GM19025 (cell line): ENCODE results near the gene HTRA1.

ENCODE experiments used
- ATAC-seq: cut with Tn5 transposase; IDR thresholded peaks from one replicate; pipeline ENCODE4 v1.9.1; 2021; ENCODE audit warnings: mild to moderate bottlenecking, low read depth, moderate library complexity; ENCODE audit not compliant: unreplicated experiment

The HTRA1 gene

DNA sequence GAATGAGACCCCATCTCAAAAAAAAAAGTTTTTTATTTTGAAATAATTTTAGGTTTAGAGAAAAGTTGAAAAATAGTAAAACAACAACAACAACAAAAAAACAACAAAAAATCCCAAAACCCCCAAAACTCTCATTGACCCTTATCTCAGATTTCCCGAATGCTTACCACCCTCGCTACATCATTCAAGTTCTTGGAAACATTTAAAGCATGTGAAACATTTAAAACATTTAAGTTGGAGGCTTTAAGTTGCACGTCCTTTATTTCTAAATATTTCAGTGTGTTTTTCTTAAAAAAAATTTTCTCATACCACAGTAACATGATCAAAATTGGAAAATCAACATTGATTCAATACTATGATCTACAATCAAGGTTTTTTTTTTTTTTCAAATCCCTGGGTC, 7.3 kb upstream of the HTRA1 start:
- ATAC-seq: no peak

DNA sequence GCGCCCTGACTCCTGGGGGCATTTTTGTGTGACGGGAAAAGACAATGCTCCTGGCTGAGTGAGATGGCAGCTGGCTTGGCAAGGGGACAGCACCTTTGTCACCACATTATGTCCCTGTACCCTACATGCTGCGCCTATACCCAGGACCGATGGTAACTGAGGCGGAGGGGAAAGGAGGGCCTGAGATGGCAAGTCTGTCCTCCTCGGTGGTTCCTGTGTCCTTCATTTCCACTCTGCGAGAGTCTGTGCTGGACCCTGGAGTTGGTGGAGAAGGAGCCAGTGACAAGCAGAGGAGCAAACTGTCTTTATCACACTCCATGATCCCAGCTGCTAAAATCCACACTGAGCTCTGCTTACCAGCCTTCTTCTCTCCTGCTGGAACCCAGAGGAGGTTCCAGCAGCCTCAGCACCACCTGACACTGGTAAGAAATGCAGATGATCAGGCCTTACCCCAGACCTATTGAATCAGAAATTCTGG, 6.7 kb upstream of the HTRA1 start, which contains the start of gene ARMS2:
ARMS2 (plus strand) TSS at position 51 of the 478 bp plus-strand sequence; CDS start at position 126, 75 bp downstream.
- ATAC-seq: no peak

DNA sequence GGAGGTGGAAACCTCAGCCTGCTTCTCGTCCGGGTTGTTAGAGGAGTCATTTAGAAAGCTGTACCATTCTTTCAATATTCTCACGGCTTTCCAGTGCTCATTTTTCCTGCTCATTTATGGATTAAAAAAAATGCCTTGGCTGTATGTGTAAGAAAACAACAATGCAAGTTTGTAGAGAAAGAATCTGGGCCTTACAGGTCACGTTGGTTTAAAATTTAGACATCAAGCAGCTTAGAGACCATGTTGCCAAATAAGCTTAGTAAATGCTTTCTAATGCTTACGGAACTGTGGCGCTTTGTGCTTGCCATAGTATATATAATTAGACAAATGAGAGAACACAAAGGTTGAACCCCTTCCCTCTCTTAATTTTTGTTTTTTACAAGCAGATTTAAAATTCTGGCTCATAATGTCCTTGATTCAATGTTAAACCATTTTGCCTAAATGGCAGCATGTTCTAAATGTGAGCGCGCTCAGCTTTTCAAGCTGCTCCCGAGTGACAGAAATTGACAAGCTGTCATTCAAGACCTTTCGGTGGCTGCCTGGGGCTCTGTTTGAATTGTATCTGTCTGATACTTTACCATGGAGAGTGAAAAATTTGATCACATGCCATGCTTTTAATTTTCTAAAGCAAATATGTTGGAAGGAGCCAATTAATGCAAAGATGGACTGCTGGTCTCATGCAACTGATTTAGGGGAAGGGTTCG, 5.8 kb upstream of the HTRA1 start:
- ATAC-seq: no peak

DNA sequence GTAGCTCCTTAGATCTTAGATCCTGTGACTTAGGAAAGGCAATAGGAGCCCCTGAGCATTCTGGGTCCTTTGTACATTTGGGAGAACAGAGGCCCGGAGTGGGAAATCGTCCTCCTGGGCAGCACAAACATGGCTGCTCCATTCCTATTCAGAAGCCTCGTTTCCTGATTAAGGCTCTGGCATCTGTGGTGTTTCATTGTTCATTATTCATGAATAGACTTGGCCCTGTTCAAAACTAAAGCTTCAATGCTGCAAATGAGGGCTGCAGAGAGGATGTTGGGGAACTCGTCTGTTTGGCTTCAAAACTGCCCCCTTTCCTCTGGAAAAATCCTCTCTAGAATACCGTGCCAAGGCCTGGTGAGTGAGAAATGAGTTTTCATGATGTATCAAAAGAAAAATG, 3.4 kb upstream of the HTRA1 start:
- no peak for ATAC-seq

DNA sequence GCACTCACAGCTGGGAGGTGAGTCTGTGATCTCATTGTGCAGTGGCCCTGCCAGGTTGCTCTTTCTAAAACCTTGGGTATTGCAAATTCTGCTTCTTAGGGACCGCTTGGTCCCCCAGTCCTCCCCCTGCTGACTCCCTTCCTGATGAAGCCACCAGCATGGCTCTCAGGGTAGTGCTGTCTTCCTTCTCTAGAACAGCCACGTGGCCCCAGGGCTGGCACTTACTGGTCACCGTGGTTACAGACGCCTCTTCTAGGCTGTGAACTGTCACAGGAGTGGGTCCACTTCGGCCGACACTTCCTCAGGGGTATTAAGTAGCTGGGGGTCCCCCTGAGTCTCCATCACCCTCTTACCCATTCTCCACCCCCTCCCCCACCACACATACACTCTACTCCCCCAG, 2.7 kb upstream of the HTRA1 start:
- no peak for ATAC-seq

DNA sequence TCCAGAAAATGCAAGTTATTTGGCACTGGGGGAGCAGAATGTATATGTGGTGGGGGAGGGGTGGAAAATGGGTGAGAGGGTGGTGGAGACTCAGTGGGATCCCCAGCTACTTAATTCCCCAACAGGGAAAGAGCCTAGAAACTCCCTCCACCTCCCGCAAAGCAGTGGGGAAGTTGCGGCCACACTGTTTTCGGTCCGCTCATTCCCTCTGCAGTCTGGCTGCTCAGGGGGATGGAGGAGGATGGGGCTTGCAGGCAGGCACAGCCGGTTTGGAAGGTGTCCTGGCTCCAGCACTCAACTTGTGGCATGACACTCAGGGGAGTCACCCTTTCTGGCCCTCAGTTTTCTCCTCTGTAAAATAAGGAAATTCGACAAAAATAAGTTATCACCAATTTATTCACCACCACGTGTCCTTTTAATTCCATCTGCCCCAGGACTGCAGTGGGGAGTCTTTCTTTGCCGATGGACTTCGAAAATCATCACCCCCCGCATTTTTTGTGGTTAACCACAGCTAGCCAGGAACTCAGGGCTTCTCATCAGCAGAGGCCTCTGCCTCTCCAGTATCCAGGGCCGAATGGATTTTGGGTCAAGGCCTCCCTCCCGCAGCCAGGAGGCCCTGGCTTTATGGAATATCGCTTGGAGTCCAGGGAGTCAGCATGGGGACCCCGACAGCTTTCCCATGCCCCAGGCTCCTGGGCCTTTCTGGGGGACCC, 1.6 kb upstream of the HTRA1 start:
- ATAC-seq: no peak

DNA sequence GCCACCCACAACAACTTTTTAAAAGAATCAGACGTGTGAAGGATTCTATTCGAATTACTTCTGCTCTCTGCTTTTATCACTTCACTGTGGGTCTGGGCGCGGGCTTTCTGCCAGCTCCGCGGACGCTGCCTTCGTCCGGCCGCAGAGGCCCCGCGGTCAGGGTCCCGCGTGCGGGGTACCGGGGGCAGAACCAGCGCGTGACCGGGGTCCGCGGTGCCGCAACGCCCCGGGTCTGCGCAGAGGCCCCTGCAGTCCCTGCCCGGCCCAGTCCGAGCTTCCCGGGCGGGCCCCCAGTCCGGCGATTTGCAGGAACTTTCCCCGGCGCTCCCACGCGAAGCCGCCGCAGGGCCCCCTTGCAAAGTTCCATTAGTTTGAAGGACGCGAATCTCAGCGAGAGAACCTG, 461 bp upstream of the HTRA1 start:
- ATAC-seq: no peak

DNA sequence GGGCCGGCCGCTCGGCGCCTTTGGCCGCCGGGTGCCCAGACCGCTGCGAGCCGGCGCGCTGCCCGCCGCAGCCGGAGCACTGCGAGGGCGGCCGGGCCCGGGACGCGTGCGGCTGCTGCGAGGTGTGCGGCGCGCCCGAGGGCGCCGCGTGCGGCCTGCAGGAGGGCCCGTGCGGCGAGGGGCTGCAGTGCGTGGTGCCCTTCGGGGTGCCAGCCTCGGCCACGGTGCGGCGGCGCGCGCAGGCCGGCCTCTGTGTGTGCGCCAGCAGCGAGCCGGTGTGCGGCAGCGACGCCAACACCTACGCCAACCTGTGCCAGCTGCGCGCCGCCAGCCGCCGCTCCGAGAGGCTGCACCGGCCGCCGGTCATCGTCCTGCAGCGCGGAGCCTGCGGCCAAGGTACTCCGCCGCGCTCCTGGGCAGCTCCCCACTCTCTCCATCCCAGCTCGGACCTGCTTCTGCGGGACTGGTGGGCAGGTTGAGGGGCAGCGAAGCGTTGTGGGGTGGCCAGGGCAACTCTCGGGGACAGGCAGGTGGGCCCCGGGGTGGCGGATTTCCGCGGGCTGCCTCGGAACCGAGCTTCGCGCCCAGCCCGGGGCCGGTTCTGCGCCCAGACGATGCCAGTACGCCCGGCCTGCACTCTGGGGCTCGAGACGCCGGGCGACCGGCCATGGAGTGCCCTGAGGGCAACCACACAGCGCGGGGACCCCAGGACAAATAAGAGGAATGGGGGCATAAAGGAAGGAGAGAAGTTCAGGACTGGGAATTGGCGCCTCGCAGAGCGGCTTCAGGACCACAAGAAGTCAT, 578 bp downstream of the HTRA1 start:
- ATAC-seq: no peak

DNA sequence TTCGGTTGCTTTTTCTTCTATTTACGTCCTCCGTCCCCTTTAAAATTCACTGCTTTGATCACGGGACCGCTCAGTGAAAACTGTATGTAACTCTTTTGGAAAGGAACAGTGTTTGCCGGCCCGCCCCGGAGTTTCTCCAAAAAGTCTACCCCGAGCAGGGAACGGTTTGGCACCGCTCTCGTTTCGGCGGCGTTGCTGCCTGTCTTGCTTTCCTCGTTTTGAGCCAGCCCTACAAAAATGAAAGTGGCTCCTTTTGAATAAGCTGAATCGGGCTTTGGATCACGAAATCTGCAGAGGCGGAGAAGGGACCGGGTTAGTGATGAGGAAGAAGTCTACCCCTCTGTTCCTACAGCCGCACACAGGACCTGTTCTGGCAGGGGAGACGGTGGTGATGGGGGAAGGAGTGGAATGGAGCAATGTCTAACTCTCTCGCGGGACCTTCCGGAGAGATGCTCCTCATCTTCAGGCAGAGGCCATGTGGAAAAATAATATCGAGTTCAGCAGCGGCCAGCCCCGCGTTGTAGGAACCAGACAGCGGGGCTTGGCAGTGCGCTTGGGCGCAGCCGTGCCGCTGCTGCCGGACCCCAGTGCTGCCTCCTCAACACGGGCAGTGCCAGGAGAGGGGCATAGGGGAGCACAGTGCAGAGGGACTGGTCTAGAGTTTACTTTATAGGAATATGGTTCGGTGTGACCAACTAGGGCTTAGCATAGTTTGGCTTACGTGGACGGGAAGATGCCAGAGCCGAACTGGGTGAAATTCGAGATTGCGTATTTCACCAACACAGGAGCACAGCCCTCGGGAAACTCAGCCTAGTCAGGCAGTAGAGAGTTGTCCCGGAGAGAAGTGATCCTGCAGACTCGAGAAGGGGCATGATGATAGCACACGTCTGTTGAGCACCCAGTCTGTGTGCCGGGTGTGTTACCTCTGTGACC, 1.4 kb downstream of the HTRA1 start:
- ATAC-seq: no peak

DNA sequence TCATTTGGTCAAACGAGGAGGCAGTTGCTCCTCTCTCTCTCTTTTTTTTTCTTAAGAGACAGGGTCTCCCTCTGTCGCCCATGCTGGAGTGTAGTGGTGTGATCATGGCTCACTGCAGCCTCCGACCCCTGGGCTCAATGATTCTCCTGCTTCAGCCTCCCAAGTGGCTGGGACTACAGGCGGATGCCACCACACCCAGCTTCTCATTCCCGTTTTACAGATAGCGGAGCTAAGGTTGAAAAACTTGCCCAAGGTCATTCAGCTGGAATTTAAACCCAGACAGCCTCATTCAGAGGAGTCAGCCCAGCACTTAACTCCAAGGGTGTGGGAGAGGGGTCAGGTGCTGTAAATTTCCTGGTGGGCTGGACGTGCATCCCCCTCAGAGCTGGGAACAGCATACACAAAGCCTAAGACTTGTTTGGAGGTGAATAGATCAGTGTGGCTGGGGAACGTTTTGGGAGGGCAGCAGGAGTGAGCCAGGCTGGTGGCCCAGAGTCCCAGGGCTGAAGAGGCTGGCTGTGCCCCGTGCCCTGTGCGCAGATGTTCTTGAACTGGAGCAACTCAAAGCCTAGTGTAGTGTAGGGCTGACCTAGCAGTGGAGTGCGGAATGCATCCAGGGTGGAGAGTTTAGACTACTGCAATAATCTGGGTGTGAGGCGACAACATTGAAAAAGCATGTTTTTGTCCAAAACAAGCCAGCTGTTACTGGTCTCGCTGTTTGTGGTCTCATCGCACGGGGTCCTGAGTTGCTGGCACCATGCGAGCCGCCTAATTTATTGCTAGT, 2.3 kb downstream of the HTRA1 start:
- ATAC-seq: no peak

DNA sequence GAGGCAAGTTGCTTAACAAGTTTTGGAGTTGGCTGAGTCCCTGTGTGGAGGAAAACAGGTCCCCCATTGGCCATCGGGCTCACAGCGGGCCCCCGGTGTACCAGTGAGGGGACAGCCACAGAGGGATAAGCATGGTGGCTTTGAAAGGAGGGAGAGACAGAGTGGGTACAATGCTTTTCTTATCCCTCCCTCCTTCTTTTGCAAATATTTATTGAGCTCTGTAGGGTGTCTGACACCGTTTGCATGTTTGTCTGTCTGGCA, 2.8 kb downstream of the HTRA1 start:
- no peak for ATAC-seq

DNA sequence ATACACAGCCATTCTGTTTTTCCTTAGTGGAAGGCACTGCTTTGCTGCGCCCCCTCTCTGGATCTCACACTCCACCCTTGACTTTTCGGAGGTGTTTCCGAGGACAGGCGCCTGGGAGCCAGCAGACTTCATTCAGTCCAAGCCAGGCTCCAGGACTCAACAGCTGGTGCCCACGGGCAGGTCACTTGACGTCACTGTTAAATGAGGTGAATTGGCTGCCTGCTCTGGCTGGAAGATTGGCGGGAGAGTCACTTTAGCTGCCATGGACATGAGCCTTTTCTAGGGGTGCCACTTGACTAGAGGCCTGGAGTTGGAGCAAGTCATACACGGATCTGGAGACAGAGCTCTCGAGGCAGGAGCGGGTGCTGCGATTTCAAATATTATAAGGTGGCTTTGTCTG, 3.2 kb downstream of the HTRA1 start:
- ATAC-seq: no peak

DNA sequence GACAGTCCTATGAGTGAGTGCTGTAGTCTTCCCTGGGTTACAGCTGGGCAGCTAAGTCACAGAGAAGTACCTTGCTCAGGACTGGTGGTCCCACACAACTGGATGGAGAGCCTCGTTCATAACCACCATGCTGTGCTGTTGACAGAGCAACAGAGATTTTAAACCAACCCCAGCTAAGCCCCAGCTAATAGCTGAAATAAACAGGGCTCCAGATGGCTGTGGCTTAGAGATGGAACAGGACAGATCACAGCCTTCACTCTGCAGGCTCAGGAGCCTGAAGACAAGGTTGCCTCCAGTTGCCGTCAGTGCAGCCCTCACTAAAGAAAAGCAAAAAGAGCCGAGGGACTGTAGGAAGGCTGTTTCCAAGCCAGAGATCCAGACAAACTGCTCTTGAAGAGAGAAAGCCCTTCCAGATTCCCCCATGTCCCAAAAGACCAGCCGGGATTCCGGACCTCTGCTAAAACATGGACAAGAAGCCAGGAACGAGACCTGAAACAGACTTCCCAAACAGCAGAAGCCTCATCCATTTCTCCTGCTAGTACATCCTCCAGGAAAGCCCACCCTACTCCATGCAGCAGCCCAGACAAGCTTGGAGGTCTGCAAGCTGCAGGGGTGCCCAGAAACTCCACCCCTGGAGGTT, 4.2 kb downstream of the HTRA1 start:
- ATAC-seq: no peak

DNA sequence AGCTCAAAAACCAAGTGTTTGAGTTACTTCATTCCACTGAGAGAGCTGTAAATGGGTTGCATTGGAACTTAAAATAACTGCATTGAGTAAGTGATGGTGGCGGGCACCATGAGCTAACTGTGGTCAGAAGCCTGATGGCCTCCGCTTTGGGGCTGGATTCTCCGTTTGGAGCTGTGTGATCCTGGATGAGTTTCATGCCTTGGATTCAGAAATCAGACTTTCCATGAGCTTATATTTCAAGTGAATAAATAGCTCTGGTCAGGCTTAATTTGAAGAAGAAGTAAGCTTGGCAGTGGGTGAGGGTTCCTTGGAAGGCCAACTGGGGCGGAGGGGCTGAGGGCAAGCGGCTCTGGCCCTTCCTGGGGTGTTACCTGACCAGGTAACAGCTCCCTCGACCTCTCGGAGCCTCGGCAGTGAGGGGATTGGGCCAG, 5.6 kb downstream of the HTRA1 start:
- ATAC-seq: no peak

DNA sequence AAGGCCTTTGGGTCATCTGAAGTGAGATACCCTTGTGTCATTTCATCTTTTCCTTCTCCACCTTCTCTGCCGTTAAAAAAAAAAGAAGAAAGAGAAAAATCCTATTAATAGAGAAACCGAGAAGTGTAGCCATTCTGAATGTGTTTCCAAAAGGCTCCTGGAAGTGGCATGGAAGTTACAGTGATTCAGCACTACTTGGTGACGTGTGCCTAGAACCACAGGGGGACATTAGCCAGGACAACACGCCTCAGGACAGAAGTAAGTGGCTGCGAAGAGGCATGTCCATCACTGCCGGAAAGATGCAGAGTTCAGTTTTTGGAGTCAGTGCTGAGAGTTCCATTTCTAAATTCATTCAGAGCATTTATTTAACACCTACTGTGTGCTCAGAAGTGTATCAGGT, 6.3 kb downstream of the HTRA1 start:
- no peak for ATAC-seq

DNA sequence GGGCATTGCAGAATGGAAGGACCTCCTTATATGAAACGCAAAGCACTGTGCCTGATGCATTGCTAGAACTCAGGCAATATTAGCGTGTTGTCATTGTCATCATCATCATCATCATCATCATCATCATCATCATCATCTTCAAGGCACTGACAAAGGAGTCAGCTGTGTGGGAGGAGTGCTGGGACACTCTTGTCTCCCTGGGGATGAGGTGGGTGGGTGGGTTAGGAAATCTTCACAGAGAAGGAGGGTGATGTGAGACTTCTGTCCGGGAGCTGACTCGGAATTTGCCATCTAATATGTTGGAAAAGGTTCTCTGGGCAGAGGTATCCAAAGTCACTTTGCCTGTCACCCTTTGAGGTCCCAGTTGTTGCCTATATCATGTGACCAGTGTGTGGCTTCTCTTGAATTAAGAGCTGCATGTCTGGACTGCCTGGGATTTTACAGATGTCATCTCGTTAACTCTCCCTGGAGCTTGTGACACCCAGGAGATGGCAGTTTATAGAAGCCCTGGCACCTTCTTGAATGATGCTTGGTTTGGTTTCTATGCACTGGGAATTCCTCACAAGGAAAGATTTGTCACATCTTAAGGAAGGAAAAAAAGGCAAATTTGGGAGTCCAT, 7.1 kb downstream of the HTRA1 start:
- ATAC-seq: no peak

DNA sequence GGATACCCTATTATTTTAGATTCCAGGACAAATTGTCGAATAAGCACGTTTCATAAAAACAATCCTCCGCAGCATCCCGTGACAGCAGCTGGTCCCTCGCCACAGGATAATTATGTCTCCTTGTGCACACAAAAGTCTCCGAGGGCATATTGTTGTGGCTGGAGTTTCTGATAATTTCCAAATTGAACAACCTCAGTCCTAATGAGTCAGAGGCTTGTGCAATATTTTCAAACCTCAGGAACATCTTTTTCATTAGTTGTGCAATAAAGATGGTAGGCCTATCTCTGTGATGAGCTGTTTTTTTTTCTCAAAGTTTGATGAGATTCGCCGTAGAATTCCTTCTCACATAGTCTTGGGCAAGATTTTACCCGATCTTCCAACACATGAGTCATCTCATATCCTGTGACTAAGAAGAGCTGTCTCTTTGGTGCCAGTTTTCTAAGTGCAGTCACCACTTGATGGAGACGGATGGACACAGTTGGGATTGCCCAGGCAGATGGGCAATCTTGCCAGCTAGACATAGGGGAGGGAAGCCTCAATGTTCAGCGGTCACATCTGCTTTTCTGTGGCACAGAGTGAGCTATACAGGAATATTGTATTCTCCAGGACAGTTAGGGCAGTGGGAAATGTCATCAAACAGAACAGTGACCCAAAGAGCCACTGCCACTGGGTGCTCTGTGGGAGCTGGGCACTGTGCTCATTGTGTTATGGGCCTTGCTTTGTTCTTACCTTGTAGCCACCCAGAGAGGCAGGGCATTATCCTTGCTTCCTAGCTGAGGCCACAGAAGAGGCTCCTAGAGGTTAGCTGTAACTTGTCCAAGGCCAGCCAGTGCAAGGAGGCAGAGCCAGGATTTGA, 7.8 kb downstream of the HTRA1 start:
- no peak for ATAC-seq

DNA sequence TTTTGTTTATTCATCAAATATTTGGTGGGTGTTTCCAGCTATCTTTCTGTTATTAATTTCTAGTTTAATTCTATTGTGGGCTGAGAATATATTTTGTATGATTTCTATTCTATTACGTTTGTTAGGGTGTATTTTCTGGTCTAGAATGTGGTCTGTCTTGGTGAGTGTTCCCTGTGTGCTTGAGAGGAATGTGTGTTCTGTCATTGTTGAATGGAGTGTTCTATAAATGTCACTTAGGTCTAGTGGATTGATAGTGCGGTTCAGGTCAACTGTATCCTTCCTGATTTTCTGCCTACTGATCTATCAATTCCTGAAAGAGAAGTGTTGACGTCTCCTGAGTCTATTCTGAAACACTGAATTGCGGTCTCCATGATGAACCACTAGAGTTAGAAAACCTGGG, 8.5 kb downstream of the HTRA1 start:
- no peak for ATAC-seq
